GM08714 (cell line): ENCODE data around the gene SIPA1.
A peak's percentile ranks its signal among the peaks of the same experiment; 100 is the strongest.

Experiments used
- H3K4me3 ChIP-seq: fragments of 200-500 bp; sonication (Bioruptor generic); 2 replicates; pipeline ENCODE4 v1.5.1; 2014; ENCODE audit warnings: mild to moderate bottlenecking, low read length, inconsistent platforms
- ZNF274 ChIP-seq: IDR thresholded peaks from 2 replicates; pipeline ENCODE4 v1.6.1; 2012; ENCODE audit warnings: mild to moderate bottlenecking, low read depth, low read length

Gene SIPA1

GRCh38 chr11:65639623-65640482 lies 2.0 kb downstream of the SIPA1 start:
- no peak for TF ChIP-seq ZNF274
- peak overlapping the region; percentile 66; the same call in 1 of the 2 replicates for H3K4me3 ChIP-seq

DNA sequence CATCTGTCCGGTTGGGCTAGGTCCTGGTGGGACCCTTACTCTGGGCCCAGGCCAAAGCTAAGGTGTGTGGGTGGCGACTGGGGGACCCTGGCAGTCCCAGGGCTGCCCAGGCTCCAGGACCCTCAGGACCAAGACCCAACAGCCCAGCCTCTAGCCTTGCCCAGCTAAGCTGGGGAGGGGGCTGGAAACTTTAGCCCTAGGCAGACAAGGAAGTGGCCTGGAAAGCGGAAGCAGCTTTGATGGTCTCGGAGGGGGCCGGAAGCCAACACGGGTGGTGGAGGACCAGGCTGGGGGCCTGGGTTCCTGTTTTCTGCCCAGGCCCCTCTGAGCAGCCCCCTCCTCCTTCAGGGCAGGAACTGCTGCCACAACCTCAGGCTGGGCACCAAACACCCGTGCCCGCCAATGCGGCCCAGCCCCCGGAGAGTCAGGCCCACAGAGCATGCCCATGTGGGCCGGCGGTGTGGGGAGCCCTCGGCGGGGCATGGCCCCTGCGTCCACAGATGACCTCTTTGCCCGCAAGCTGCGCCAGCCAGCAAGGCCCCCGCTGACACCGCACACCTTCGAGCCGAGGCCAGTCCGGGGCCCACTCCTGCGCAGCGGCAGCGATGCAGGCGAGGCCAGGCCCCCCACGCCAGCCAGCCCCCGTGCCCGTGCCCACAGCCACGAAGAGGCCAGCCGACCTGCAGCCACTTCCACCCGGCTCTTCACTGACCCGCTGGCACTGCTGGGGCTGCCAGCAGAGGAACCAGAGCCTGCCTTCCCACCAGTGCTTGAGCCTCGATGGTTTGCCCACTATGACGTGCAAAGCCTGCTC lies 2.8 kb downstream of the SIPA1 start:
- no peak for TF ChIP-seq ZNF274
- H3K4me3 ChIP-seq: peak overlapping the region; percentile 66; the same call in 1 of the 2 replicates

DNA sequence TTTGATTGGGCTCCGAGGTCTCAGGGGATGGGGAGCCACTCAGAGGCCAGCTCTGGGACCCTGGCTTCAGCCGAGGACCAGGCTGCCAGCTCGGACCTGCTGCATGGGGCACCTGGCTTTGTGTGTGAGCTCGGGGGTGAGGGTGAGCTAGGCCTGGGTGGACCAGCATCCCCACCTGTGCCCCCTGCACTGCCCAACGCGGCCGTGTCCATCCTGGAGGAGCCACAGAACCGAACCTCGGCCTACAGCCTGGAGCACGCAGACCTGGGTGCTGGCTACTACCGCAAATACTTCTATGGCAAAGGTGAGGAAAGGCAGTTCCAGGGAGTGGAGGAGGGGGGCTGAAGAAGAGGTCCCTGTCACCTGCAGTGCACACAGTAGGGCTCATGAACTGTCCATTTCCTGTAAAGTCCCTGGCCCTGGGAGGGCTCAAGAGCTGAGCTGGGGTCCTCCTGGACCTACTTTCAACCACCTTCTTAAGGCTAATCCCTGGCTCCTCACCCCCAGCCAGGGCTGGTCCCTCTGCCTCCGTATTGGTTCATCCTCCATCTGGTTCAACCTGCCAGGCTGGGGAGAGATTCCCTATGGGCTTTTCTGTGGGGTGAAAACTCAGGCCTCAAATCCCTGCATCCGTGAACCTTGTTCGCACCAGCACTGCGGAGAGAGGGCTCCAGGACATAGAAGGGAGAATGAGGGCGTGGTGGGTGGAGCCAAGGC lies 3.6 kb downstream of the SIPA1 start:
- peak overlapping the region; percentile 66; the same call in 1 of the 2 replicates for H3K4me3 ChIP-seq
- no peak for TF ChIP-seq ZNF274

DNA sequence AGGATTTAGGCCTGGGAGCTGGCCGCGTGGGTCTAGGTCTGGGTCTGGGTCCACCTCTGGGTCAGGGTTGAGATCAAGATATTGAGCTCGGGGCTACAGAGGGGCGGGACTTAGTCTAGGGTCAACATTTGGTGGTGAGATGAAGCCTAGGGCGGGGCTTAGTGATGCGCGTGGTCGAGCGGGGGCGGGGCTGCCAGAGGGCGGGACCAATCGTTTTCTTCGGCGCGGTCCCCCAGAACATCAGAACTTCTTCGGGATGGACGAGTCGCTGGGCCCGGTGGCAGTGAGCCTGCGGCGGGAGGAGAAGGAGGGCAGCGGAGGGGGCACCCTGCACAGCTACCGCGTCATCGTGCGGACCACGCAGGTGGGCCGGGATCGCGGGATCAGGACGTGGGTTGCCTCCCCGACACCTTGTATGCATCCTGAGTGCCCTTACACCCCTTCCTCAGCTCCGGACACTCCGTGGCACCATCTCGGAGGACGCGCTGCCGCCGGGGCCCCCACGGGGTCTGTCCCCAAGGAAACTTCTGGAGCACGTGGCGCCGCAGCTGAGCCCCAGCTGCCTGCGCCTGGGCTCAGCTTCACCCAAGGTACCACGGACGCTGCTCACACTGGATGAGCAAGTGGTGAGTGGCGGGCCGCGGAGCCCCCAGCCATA lies 4.2 kb downstream of the SIPA1 start:
- no peak for TF ChIP-seq ZNF274
- peak overlapping the region; percentile 66; the same call in 1 of the 2 replicates for H3K4me3 ChIP-seq

GRCh38 chr11:65643971-65644370 lies 6.1 kb downstream of the SIPA1 start:
- TF ChIP-seq ZNF274: no peak
- no peak overlapping the region for H3K4me3 ChIP-seq

- no peak for TF ChIP-seq ZNF274
- H3K4me3 ChIP-seq: no peak overlapping the region
Observed at GRCh38 chr11:65644837-65645236, 6.9 kb downstream of the SIPA1 start.

- TF ChIP-seq ZNF274: no peak
- no peak overlapping the region for H3K4me3 ChIP-seq
Observed at GRCh38 chr11:65645710-65646109, 7.8 kb downstream of the SIPA1 start.

- H3K4me3 ChIP-seq: no peak overlapping the region
- no peak for TF ChIP-seq ZNF274
Observed at GRCh38 chr11:65646288-65646957, 8.5 kb downstream of the SIPA1 start.

GRCh38 chr11:65646958-65647701 lies 9.2 kb downstream of the SIPA1 start:
- no peak for TF ChIP-seq ZNF274
- no peak overlapping the region for H3K4me3 ChIP-seq

DNA sequence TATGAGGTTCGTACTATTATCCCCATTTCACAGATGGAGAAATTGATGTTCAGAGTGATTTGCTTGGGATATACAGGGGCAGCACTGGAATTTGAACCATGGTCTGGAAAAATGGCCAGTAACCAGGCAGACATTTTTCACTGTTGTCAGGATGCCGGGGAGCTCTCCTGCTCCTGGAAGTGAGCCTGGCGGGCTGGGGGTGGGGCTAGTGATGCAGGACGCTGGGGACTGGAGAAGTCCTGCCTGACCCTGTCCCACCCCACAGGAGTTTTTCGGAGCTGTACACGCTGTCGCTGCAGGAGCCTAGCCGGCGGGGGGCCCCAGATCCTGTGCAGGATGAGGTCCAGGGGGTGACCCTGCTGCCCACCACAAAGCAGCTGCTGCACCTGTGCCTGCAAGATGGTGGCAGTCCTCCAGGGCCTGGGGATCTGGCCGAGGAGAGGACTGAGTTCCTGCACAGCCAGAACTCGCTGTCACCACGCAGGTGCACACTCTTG lies 11.1 kb downstream of the SIPA1 start:
- no peak overlapping the region for H3K4me3 ChIP-seq
- TF ChIP-seq ZNF274: no peak

- TF ChIP-seq ZNF274: no peak
- no peak overlapping the region for H3K4me3 ChIP-seq
Observed at GRCh38 chr11:65649656-65650546, 12.0 kb downstream of the SIPA1 start.
